HepG2 (cell line): ENCODE results near the gene ADAM10. TPM values are rescaled to one million over a fixed set of nuclear protein-coding genes. Genes with fewer than 3 reads are reported as not detected.

Experiments used
- ELK4 ChIP-seq: sonication (generic); formaldehyde crosslinking; IDR thresholded peaks from 2 replicates; pipeline ENCODE4 v1.9.0; 2021; ENCODE audit warnings: missing genetic modification reagents, borderline replicate concordance
- GABPA ChIP-seq, 2 experiments: IDR thresholded peaks; 2 replicates each; pipeline ENCODE4 v1.6.1; 2011 to 2016; ENCODE audit warnings: low read depth in 2 of 2, low read length in 1 of 2, missing biosample characterization in 1 of 2, missing genetic modification characterization in 1 of 2
- MED1 ChIP-seq: sonication (generic); formaldehyde crosslinking; IDR thresholded peaks from 2 replicates; pipeline ENCODE4 v1.4.0; 2020; ENCODE audit warnings: missing genetic modification reagents
- MTF1 ChIP-seq: sonication (generic); formaldehyde crosslinking; IDR thresholded peaks from 2 replicates; pipeline ENCODE4 v1.5.0; 2020; ENCODE audit warnings: missing genetic modification reagents
- RAD51 ChIP-seq: fragments of 450-650 bp; IDR thresholded peaks from 2 replicates; pipeline ENCODE4 v1.6.1; 2016; ENCODE audit warnings: borderline replicate concordance
- RBFOX2 ChIP-seq: fragments of 200-400 bp; formaldehyde crosslinking; IDR thresholded peaks from 2 replicates; pipeline ENCODE4 v1.6.1; 2017; ENCODE audit warnings: low read depth, mild to moderate bottlenecking, low read length
- RFX5 ChIP-seq: IDR thresholded peaks from 2 replicates; pipeline ENCODE4 v1.6.1; 2011; ENCODE audit warnings: low read depth, low read length, improper control_type of control experiment
- SP2 ChIP-seq: sonication (generic); formaldehyde crosslinking; IDR thresholded peaks from 2 replicates; pipeline ENCODE4 v1.5.1; 2020; ENCODE audit warnings: mild to moderate bottlenecking, missing genetic modification reagents
- TAF1 ChIP-seq: sonication (generic); formaldehyde crosslinking; IDR thresholded peaks from 2 replicates; pipeline ENCODE4 v1.4.0; 2020; ENCODE audit warnings: missing genetic modification reagents
- TGIF2 ChIP-seq: IDR thresholded peaks from 2 replicates; pipeline ENCODE4 v1.6.1; 2016; ENCODE audit warnings: control low read depth, missing compliant biosample characterization
- THAP11 ChIP-seq: IDR thresholded peaks from 2 replicates; pipeline ENCODE4 v1.6.1; 2016; ENCODE audit warnings: missing biosample characterization, missing genetic modification reagents
- ZC3H13 ChIP-seq: sonication (generic); formaldehyde crosslinking; IDR thresholded peaks from 2 replicates; pipeline ENCODE4 v1.8.1; 2023; ENCODE audit warnings: mild to moderate bottlenecking, missing genetic modification reagents, moderate library complexity
- ZMYM3 ChIP-seq: sonication (generic); formaldehyde crosslinking; IDR thresholded peaks from 2 replicates; pipeline ENCODE4 v1.5.1; 2020; ENCODE audit warnings: mild to moderate bottlenecking, missing genetic modification reagents
- ZNF143 ChIP-seq: sonication (generic); formaldehyde crosslinking; IDR thresholded peaks from 2 replicates; pipeline ENCODE4 v1.4.0; 2020; ENCODE audit warnings: missing genetic modification reagents
- ZNF333 ChIP-seq: sonication (generic); formaldehyde crosslinking; IDR thresholded peaks from 2 replicates; pipeline ENCODE4 v1.4.0; 2020; ENCODE audit warnings: mild to moderate bottlenecking, missing genetic modification reagents, borderline replicate concordance
- ZNF407 ChIP-seq: sonication (generic); formaldehyde crosslinking; IDR thresholded peaks from one replicate; pipeline ENCODE4 v1.5.1; 2020; ENCODE audit warnings: mild to moderate bottlenecking, missing genetic modification reagents; ENCODE audit errors: not compliant biosample characterization
- ZNF670 ChIP-seq: sonication (generic); formaldehyde crosslinking; IDR thresholded peaks from 2 replicates; pipeline ENCODE4 v1.8.0; 2022; ENCODE audit warnings: mild to moderate bottlenecking, missing genetic modification reagents, borderline replicate concordance
- ZNF740 ChIP-seq: sonication (generic); formaldehyde crosslinking; IDR thresholded peaks from 2 replicates; pipeline ENCODE4 v1.4.0; 2020; ENCODE audit warnings: missing genetic modification reagents
- ZNF782 ChIP-seq: sonication (generic); formaldehyde crosslinking; IDR thresholded peaks from 2 replicates; pipeline ENCODE4 v1.4.0; 2020; ENCODE audit warnings: missing genetic modification reagents, mild to moderate bottlenecking, borderline replicate concordance
- ZNF790 ChIP-seq: sonication (generic); formaldehyde crosslinking; IDR thresholded peaks from 2 replicates; pipeline ENCODE4 v1.8.0; 2022; ENCODE audit warnings: missing genetic modification reagents, mild to moderate bottlenecking, borderline replicate concordance
- polyA plus RNA-seq, 8 experiments: library from polyadenylated mRNA; depleted of rRNA in 3 of 8; stranded (reverse) in 7 of 8; unstranded in 1 of 8; fragments of >200 nt; fragmentation: Illumina TruSeq in 4 of 8; extraction: Trizol in 4 of 8; gene quantifications; 2 replicates each; pipeline versions ENCODE4 v1.2.1 to v1.2.3, GENCODE V29; 2011 to 2016; ENCODE audit warnings: low read depth in 4 of 8, missing spikeins in 1 of 8, mixed read lengths in 1 of 8; ENCODE audit not compliant: insufficient read depth in 1 of 8
- total RNA-seq, 5 experiments: library from RNA; depleted of rRNA; stranded (reverse); fragments of >200 nt; fragmentation: Illumina TruSeq; extraction: Trizol; gene quantifications; 2 replicates each; pipeline ENCODE4 v1.2.3, GENCODE V29; 2016; ENCODE audit warnings: low read depth in 1 of 5

The ADAM10 gene
- total and polyA plus RNA-seq, 2 of the 13 experiments (the other 11 are each of a cell fraction or from before 2014, with no cell fraction given), result 92.7 to 125 TPM

- TF ChIP-seq ZNF782 (CRISPR knock-in tag) (no peak), TGIF2 (CRISPR knock-in tag) (0 out of 2 replicates have a peak, but pooled peaks have one; percentile 19), ZNF670 (no peak; the same call in 1 of the 2 replicates), GABPA (IDR thresholded peaks at IDR 0.05; ENCODE audit: low read depth, low read length) (peak; percentile 39), GABPA (CRISPR knock-in tag; IDR thresholded peaks at IDR 0.05; ENCODE audit: low read depth) (peak; percentile 52), RFX5 (0 out of 2 replicates have a peak, but pooled peaks have one; percentile 38), RBFOX2 (peak; percentile 1; the same call in 1 of the 2 replicates), RAD51 (peak; percentile 95), SP2 (CRISPR knock-in tag) (peak; percentile 58), ELK4 (CRISPR knock-in tag) (no peak), ZNF333 (CRISPR knock-in tag) (peak; percentile 62; the same call in 1 of the 2 replicates), ZNF740 (CRISPR knock-in tag) (peak; percentile 62; the same call in 1 of the 2 replicates), MED1 (CRISPR knock-in tag) (peak; percentile 16; the same call in 1 of the 2 replicates), ZNF407 (CRISPR knock-in tag) (peak; percentile 17), ZNF790 (no peak), ZMYM3 (CRISPR knock-in tag) (0 out of 2 replicates have a peak, but pooled peaks have one; percentile 37), MTF1 (CRISPR knock-in tag) (no peak), TAF1 (CRISPR knock-in tag) (peak; percentile 73), ZNF143 (CRISPR knock-in tag) (0 out of 2 replicates have a peak, but pooled peaks have one; percentile 33), THAP11 (peak; percentile 67), ZC3H13 (no peak)
These were observed at the start of gene ADAM10 (continued) for GRCh38 chr15:58749532-58750337.
